Mammary microvascular endothelial cell (primary cell): ENCODE measurements around the gene MRPL28. TPM values are rescaled to one million over a fixed set of nuclear protein-coding genes. Genes with fewer than 3 reads are reported as not detected.

Experiments
- total RNA-seq: library from RNA; depleted of rRNA; stranded (reverse); fragments of >200 nt; gene quantifications from 2 replicates; pipeline ENCODE4 v1.2.3, GENCODE V29; 2015

The MRPL28 gene
- 146 and 154 TPM in 2 replicates for total RNA-seq

DNA sequence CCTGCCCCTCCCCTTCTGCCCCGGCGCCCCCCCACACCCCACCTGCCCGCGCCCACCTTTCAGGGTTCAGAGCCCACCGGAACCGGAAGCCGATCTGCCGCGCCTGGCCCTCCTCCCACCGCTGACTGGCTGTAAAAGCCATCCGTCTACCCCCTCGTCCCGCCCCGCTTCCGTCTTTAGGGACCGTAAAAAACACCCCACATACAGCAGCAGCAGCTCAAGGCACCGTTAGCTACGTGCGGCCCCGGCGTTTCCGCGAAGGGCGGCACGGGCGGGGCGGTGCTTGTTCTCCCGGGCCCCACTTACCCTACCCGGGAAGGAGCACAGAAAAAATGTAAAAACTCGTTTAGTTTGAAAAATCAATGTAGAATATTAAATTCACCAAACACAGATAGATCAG, at the start of gene MRPL28:
TSS of gene MRPL28 (minus strand) at position 96 of the 400 bp plus-strand sequence. CDS start 320 bp downstream, outside the sequence.

GRCh38 chr16:401468-402348, 31.4 kb upstream of the MRPL28 start, which contains the start of gene DECR2:
DECR2 (plus strand) TSS chr16:401885; CDS start chr16:401964, 79 bp downstream.

DNA sequence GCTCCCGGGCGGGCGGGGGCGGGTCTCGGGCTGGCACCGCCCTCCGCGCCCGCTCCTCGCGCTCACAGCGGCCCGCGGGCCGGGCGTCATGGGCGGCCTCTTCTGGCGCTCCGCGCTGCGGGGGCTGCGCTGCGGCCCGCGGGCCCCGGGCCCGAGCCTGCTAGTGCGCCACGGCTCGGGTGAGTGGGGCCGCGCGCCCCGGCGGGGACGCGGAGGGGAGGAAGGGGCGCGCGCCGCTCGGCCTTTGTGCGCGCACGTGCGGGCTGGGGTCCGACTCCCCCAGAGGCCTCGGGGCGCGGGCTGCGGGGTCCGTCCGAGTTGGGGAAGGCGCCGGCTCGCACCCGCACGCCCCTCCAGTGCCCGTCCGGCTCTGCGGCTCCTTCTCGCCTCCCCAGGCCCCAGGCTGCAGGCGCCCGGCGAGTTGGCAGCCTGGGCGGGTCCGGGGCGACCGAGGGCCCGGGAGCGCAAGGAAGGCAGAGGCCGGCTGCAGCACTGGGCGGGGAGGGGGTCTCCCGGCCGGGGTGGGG, 26.9 kb upstream of the MRPL28 start, which contains the start of gene NME4:
TSS of gene NME4 (plus strand) at position 65 of the 527 bp plus-strand sequence. CDS start at position 89, 24 bp downstream.

DNA sequence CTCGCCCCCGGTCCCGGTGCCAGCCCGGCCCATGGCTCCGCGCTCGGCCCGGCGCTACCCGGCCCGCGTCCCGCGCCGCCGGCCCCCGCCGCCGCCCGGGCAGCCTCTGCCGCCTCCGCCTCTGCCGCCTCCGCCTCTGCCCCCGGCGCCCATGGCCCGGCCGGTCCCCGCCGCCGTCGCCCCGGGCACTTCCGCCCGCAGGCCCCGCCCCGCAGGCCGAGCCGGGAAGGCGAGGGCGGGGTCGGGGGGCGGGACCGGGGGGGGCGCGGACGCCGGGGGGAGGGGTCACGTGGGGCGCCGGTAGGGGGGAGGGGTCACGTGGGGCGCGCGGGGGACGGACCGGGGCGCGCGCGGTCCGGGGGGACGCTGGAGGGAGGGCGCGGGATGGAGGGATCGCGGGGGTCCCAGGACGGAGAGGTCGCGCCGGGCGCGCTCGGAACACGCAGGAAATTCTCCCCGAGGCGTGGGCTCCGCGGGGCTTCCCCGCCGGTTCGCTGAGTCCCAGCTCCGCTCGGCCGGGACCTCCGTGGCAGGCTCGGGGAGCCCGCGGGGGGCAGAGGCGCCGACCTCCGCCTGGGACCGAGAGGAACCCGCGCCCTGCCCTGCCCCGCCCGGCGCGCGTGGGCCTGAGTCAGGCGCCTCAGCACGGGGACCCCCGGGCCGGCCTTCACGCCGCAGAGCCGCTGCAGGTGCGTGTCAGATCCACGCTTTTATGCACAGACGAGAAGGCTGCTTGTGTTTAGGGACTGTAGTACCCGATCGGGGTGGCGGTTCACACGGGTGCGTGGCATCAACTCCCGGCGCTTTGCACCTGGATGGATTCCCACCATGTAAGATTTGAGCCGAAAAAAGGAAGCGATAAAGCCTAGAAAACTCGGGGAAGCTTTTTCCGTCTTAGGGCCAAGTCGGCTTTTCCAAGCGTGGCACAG, 11.7 kb upstream of the MRPL28 start, which contains the start of gene PGAP6:
TSS of gene PGAP6 (minus strand) at position 190 of the 929 bp plus-strand sequence. CDS start at position 33, 157 bp downstream.

DNA sequence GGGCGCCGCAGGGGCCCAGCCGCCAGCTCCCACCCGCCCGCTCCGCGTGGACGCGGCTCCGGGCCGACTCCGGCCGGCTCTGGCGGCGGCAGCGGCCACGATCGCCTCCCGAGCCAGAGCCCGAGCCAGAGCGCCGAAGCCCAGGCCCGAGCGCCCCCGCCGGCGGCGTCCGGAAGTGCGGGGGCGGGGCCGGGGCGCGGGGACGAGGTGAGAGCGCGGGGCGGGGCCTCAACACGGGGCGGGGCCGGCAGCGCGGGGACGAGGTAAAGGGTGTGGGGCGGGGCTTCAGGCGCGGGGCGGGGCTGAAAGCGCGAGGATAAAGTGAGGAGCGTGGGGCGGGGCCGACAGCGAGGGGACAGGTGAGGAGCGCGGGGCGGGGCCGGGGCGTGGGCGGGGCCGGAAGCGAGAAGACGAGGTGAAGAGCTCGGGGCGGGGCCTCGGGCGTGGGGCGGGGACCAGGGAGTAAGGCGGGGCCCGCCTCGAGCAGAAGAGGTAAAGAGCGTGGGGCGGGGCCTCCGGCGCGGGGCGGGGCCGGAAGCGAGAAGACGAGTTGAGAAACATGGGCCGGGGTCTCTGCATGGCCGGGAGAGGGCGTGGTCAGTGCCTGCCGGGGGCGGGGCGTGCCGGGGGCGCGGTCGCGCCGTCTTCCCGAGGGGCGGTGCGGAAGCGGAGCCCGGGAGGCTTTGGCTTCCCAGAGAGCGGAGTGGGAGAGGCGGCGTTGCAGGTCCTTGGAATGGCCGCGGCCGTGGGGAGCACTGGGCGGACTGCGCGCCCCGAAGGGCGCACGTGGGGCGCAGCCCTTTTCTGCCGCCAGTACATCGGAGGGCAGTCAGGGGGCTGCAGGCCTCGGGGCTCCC, 17.6 kb downstream of the MRPL28 start, which contains the start of gene AXIN1:
TSS of gene AXIN1 (minus strand) at position 177 of the 857 bp plus-strand sequence. CDS start 5,698 bp downstream, outside the sequence.

Other genes with a start within 250 kb of the MRPL28 start
- gene NPRL3, start 231.9 kb downstream of the MRPL28 start, total RNA-seq, result 18.8 and 20.7 TPM in 2 replicates
- gene HBZ, start 217.9 kb downstream of the MRPL28 start, total RNA-seq, result not detected in 2 replicates
- not detected in 2 replicates for gene HBM, start 204.6 kb downstream of the MRPL28 start, total RNA-seq
- not detected in 2 replicates for gene HBA2, start 197.7 kb downstream of the MRPL28 start, total RNA-seq
- gene HBA1, start 193.9 kb downstream of the MRPL28 start, total RNA-seq, result not detected in 2 replicates
- gene HBQ1, start 190.1 kb downstream of the MRPL28 start, total RNA-seq, result not detected in 2 replicates
- gene LUC7L, start 141.1 kb downstream of the MRPL28 start, total RNA-seq, result 30.8 and 35.3 TPM in 2 replicates
- 53.7 and 82.6 TPM in 2 replicates for gene FAM234A, start 135.7 kb downstream of the MRPL28 start, total RNA-seq
- gene RGS11, start 94.6 kb downstream of the MRPL28 start, total RNA-seq, result 0.25 and 1.1 TPM in 2 replicates
- 0.20 and 2.0 TPM in 2 replicates for gene ARHGDIG, start 89.9 kb downstream of the MRPL28 start, total RNA-seq
- gene PDIA2, start 87.4 kb downstream of the MRPL28 start, total RNA-seq, result 0.07 TPM in 1 of 2 replicates, not detected in the other
- 19.2 and 23.7 TPM in 2 replicates for gene AXIN1, start 17.8 kb downstream of the MRPL28 start, total RNA-seq
- 55.5 and 64.6 TPM in 2 replicates for gene PGAP6, start 11.4 kb upstream of the MRPL28 start, total RNA-seq
- gene NME4, start 26.7 kb upstream of the MRPL28 start, total RNA-seq, result 125 and 136 TPM in 2 replicates
- 27.5 and 30.7 TPM in 2 replicates for gene DECR2, start 31.3 kb upstream of the MRPL28 start, total RNA-seq
- gene RAB11FIP3, start 55.1 kb upstream of the MRPL28 start, total RNA-seq, result 34.9 and 42.6 TPM in 2 replicates
- 51.1 and 58.2 TPM in 2 replicates for gene CAPN15, start 157.2 kb upstream of the MRPL28 start, total RNA-seq
- gene PRR35, start 189.9 kb upstream of the MRPL28 start, total RNA-seq, result not detected in 2 replicates
- 0.59 and 0.67 TPM in 2 replicates for gene NHLRC4, start 196.5 kb upstream of the MRPL28 start, total RNA-seq
- 25.9 and 26.0 TPM in 2 replicates for gene PIGQ, start 199.4 kb upstream of the MRPL28 start, total RNA-seq
- gene RAB40C, start 219.5 kb upstream of the MRPL28 start, total RNA-seq, result 14.0 and 19.3 TPM in 2 replicates